ENCODE results near the gene MGAT5.

Gene MGAT5

DNA sequence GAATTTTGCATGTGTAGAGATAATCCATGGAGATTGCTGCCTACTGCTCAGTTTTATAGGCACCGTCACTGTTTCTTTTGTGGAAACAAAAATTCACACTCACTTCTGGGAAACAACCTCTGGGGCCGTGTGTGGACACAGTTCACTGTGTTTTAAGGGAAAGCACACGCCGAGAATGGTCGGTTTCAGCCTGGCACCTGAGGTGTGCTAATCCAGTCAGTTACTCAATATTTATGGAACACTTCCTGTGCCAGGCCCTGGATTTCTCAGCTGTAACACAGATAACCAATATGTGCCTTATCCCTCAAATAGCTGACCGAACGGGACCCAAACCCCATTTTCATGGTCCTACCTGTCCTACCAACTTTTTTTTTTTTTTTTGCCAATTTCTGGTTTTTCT, 179.6 kb downstream of the MGAT5 start:
- DNase-seq = no peak

DNA sequence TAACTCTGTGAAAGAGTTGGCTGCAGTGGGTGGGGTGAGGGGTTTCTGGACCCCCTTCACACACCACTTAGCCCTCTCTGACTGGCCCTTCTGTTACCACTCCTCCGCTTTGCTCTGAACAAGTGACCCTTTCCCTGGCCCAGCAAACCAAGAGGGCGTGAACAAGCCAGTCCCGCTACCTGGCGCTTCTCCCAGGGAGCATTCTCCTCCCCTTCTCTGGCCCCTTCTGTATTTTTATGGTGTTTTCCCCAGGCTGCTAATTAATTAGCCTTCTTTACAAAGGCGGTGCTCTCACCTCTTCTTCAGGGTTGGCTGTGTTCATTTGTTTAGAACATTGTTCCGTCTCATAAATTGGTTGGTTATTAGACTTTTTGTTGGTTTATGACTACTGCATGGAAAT, 180.1 kb downstream of the MGAT5 start:
- no peak for DNase-seq

DNA sequence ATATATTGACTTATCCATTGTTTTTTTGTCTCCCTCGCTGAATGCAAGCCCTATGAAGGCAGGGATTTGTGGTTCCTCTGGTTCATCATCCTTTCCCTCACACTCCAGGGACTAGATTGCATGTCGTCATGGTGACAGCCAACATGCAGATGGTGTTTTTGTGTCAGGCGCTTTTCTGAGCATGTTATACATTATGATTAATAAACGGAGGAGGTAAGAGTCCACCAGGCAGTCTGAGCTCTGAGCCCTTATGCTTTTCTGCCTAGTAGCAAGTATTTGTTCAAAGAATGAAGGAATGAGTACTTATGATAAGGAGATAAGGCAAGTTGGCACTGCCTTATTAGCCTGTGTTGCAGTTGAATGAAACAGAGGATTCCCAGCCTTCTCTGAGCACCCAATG, 181.6 kb downstream of the MGAT5 start:
- DNase-seq = no peak

DNA sequence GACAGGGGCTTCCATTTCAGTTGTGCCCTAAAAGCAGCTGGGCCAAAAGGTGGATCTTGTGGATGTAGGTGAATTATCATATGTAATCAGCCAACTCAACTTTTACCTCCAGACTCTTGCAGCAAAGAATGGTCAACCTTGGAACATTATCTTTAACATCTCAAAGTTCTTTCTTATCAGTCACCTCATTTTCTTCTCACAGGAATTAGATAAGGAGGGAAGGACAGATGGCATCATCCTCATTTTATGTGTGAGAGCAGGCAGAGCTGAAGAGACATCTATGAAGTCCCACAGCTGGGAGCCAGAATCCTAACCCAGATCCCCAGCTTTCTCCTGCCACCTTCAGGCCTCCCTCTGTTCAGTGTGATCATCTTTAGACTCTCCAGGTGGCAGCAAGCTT, 182.1 kb downstream of the MGAT5 start:
- no peak for DNase-seq

DNA sequence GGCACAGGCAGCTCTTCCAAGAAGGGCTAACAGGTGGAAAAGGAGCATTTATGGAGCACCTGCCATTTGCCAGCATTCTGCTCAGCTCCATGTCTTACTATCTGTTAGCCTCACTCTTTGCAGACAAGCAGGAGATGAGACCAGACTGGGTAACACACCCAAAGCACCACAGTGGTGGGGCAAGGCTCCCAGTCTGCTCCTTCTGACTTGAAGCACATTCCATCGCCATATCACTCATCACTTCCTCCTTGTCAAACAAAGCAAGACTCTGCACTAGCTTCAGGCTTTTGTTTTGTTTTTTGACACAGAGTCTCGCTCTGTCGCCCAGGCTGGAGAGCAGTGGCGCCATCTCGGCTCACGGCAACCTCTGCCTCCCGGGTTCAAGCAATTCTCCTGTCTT, 182.8 kb downstream of the MGAT5 start:
- no peak for DNase-seq

DNA sequence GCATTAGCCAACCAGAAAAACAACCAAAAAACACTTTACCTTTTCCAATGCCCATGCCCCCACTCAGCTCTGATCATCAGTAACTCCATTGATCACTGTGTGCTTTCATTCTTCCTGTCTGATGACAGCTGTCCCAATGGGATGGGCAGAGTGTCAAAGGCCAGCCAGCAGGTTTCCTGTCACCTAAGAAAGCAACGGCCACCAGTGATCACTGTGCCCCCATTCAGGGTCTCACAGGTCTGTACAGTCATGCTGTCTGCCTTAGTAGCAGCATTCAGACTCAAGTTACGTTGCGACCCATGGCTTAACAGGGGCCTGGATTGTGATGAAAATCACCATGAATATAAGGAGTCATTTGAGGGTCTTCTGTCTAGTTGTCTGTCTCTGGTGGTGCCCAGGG, 184.5 kb downstream of the MGAT5 start:
- DNase-seq = no peak

DNA sequence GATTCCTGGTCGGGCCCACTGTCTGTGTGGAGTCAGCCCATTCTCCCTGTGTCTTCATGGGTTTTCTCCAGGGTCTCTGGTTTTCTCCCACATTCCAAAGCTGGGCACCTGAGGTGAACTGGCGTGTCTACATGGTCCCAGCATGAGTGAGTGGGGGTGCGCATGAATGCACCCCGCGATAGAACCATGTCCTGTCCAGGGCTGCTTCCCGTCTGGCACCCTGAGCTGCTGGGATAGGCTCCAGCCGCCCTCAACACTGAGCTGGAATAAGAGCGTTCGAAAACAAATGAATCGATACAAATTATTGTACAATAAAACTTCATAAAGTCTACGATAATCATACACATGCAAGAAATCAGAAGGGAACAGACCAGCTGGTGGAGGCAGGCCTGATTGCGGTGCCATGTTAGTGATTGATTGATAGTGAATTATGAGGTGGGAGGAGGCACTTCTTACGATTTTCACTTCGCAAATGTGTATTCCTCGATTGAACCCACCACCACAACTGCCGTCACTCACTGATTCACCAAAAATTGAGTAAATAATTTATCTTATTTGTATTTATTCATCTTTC, 186.6 kb downstream of the MGAT5 start:
- DNase-seq = no peak

DNA sequence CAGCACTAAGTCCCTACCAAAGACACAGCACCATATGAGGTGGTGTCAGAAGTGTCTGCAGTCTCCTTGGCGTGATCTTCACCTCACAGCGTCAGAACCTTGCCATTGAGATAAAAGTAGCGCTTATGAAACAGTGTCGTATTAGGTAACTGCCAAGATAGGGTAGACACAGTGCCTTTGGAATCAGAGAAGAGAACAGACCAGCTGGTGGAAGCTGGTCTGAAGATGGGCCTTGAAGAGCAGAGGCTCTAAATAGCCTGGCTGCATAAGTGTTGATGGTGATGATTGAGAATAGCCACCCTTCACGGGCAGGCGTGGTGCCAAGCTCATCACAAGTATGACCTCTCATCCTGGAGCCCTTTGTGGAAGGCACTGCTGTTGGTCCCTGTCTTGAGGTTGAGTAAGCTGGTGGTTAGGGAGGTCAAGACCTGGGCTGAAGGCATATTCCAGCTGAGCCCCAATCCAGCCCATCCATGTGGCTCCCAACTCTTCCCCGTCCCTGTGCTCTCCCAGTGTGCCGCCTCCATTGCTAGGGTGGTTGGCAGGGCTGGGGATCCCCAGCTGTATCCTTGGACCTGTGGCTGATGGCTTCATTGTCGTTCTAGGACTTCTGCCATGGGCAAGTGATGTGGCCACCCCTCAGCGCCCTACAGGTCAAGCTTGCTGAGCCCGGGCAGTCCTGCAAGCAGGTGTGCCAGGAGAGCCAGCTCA, 187.4 kb downstream of the MGAT5 start:
- no peak for DNase-seq

DNA sequence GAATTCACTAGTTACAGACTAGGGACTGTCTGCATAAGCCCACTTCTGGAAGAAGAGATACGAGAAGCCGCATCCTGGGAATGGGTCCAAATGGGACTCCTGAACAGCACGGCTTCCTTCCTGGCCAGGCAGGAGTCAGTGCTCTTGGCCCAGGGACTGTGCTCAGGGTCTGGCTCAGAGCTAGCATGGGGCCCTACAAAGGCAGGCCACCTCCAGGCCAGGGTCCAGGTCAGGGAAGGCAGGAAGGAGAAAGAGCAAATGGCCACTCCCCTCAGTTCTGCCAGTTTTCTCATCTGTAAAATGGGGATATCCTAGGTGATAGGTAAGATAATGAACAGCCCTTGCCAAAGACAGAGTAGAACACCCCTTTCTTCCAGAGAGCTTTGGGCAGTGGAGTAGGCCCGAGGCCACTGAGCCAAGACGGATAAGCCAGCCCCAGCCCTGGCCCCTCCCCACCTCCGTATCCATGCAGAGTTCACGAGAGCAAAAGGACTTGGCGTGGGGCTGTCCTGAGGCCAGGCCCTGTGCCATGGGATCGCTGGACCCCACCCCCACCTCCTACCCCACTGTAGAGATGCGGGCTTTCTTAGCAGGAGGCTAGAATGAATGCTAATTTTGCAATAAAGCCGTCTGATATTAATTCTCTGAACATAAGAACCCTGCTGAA, 190.1 kb downstream of the MGAT5 start:
- no peak for DNase-seq

DNA sequence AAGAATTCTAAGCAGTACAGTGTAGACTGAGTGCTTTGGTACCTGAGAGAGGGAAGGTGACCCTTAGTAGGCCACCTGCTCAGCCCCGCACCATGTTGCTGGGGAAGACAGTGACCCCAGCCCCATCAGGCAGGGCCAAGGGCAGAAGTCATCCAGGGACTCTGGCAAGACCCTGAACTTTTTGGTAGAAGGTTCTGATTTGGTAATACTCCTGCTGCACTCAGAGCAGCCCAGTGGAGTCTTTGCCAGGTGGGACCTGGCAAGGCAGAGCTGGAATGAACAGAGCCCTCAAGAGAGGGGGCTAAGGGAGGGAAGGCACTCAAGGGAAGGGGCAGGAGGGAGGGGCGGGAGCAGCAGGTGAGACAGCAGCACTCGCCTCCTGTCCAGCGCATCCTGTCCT, 191.2 kb downstream of the MGAT5 start:
- DNase-seq = no peak

DNA sequence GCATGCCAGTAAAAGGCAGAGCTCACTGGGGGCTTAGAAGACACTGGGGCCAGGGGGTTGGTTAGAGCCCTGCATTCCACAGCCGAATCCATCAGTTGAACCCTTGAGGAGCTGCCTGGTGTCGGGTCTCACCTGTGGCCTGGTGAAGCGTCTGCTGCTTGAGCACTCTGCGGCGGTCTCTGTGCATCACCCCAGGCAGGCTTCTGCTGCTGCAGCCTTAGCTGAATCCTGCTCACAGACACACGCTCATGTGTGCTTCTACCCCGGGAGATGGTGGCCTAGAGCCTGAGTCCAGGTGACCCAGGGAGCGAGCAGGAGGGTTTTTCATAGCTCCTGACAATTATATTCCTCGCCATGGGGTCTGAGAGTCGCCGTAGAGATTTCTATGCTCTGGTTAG, 192.1 kb downstream of the MGAT5 start:
- no peak for DNase-seq

DNA sequence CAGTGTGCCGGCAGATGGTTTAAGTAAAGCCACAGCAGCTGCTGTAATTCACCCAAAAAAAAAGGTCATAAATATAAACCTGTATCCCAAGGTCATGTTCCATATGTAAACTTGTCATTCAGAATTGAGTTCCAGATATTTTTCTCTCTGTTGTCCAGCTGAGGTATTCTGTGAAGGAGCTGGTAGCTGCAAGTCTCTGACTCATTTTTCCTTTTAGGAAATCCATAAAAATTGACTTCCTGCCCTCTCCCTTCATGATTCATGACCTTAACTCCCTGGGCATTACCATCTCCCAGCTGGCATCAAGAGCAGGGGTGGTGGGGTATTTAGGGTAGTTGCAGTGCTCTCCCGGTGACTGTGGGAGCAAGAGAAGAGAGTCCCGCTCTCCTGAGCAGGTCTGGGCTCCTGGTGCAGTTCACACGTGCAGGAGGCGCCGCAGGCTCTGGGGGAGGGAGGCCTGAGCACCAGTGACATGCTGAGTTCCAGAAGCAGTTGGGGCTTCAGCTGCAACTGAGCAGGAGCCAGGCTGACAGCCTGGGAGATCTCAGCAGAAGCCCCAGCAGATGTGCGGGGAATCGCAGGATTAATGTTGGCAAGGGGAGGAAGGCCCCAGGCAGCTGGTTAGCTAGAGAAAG, 192.6 kb downstream of the MGAT5 start:
- DNase-seq = no peak

DNA sequence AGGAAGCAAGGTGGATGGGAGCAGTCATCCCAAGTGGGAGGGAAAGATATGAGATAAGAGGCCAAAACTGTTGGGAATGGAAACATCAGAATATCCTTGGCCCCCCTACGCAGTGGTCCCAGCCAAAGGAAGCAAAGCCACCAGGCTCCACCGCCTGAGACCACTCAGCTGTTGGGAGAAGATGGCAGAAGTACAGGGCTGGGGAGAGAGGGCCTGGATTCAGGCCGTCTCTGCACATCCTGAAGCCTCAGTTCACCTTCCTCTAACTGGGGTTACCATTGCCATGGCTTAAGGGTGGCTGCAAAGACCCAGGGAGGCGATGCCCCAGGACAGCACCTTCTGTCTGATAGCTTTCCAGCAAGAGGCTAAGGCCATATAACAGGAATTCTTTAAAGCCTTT, 193.8 kb downstream of the MGAT5 start:
- no peak for DNase-seq

DNA sequence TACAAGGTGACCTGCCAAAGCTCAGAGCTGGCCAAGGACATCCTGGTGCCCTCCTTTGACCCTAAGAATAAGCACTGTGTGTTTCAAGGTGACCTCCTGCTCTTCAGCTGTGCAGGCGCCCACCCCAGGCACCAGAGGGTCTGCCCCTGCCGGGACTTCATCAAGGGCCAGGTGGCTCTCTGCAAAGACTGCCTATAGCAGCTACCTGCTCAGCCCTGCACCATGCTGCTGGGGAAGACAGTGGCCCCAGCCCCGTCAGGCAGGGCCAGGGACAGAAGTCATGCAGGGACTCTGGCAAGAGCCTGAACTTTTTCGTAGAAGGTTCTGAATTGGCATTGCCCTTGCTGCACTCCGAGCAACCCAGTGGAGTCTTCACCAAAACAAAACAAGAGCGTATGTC, 194.8 kb downstream of the MGAT5 start:
- no peak for DNase-seq

DNA sequence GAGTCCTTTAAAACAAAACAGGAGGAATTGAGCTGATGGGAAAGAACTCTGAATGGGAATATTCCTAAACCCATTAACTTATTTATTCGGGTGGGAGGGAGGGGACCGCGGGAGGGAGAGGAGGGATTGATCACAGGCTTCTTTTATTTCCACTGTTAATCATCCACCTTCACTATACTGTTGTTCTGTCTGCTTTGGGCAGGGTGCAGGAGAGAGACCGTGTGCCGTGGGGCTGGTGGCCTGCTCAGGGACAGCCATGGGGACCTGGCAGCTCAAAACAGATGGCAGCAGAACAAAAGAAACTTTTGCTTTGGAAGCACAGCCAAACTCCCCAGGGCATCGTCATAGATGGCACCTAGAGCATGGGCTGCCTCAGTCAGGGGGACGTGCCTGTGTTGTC, 195.3 kb downstream of the MGAT5 start:
- DNase-seq = no peak

DNA sequence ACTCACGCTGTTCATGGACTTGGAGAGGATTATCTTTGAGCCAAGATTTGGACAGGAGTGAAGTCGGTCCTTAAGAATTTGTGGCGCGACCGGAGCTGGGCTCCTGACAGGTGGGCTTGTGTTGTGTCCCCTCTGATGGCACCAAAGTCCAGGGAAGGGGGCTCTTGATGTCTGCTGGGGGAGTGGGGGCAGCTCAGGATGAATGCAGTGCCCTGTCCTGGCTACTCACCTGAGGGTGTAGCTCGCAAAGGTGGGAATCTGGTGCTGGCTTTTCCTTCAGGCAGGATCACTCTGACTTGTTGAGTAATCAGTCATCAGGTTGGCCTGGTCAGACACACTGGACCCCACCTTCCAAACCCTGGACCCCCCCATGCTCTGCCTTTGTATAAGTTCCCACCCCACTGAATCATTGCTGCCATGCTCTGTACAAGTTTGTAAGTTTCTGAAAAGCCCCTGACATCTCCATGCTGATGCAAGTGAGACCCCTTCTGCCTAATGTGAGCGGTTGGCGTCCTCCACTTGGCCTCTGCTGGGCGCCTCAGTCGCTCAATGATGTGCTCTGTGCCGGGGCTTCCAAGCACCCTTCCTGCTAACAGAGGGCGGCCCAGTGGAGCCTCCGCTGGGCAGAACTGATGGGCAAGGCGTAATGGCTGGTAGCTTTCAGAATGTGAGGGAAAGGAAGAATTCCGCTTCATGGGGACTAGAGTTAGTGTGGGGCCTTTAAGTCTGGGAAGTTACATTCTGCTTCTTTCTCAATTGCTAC, 196.1 kb downstream of the MGAT5 start:
- DNase-seq = no peak

DNA sequence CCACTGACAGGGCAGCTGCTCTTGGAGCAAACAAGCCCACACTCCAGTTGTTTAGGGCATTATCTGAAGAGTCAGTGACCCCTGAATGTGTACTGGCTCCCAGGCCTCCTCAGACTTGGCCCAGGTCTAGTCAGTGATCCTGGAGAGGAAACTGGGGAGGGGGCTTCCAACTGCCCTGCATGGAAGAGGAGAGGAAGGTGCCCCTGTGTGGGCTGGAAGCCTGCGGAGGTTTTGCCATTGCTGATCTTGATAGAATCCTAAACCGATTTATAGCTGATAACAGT, 197.4 kb downstream of the MGAT5 start:
- no peak for DNase-seq

DNA sequence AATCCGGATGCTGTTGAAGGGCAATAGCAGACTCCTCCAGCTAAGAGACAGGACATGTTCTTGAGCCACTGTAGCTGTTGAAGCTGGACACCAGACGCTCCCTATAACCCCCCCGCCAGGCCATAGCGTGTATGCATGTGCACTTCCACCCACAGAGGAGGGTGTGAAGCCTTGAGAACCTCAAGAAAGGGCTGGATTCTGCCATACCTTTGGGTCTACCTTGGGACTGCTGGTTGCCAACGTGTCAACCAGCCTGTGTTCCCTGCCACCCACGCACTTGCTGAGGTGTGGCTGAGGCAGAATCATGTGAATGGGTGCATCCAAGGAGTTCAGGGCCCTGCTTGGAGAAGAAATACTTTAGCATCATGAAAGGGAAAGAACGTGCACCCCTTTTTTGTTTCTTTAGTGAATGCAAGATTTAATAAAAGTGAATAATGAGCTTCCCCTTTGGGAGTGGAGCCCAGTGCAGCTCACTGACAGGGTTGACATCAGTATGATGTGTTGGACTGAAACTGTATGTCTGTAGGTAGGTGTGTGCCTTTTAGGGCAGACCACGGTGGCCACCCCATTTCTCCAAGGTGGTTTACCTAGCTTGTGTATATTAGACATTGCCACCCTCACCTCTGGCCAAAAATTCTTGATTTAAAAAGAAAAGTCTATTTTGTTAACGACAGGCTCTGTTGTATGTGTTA, 198.3 kb downstream of the MGAT5 start:
- no peak for DNase-seq

DNA sequence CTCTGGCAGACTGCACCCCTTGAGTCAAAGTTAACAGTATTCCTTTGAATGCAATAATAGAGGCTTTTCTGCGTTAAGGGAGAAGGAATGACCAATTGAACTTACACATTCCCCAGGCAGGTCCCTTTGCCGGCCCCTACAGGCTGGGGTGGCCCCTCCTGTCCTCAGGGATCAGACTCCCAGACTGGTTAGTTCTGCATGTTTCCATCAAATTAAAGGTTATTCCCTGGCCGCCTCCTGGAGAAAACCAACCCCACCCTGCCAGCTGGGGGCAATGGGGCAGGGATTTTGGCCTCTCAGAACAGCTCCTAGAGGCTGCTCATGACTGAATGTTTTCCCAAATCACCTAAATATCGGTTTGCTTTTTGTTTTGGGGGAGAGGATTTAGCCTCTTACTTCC, 199.6 kb downstream of the MGAT5 start:
- no peak for DNase-seq

DNA sequence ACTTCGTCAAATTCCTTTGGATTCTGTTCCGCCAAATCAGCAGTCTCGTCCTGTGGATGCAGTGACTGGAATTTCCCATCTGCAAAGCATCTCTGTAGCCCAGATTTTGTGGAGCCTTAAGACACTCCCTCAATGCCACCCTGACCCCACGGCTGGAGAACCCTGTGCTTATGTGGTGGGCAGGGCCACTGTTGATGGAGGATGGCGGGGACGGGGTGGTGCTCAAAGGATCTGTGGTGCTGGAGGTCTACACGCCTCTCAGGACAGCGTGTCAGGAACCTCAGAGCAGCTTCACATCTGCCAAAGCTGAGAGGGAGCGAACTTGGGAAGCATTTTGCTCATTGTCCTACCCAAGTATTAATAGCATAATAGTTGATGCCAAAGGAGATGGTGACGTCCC, 200.1 kb downstream of the MGAT5 start:
- DNase-seq = no peak

DNA sequence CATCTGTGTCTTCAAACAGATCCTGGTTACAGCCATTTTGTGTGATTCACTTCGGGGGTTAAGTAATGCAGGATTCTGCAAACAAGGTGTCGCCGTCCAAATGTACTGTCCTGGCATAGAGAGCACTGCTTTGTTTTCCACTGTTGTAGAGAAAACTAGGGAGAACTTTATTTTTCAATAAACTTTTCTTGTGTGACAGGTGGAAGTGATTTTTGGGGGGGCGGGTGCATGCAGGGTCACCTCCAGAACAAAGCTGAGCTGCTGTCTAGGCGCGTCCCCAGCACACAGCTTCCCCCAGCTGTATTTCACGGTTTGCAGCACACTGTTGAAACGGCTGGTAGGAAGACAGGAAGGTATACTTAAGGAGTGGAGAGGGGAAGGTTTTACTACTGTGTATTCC, 200.6 kb downstream of the MGAT5 start:
- DNase-seq = no peak

DNA sequence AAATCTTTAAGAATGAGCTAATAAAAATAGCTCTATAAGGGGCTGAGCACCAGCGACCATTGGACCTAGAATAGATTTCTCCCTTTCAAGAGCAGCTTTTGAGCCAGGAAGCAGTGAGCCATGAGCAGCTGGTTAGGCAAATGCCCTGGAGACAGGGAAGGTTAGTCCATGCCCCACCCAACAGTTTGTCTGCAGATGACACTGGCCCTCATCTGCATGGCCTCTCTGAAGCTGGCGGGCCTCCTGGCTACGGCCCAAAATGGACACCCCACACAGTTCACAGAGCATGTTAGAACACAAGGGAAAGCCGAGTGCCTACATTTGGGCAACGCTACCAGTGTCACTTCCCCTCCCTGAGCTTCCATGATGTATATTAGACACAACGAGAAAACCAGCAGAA, 201.1 kb downstream of the MGAT5 start:
- DNase-seq = no peak

DNA sequence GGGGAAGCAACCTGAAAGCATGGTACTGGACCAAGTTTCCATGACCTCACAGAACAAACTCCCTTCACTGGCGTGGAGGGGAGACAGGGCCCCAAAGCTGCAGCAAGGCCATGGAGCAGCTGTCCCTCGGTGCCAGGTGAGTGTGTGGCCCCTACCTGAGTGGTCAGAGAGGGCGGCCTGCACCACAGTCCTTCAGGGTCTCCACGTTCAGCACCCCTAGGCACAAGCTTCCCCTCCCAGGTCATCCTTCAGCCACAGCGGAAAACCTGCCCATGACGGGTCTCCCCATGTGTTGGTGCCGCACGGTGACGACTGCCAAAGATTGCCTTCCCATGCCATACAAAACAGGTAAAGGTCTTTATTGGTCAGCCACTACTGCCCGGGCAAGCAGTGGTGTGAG, 201.6 kb downstream of the MGAT5 start:
- no peak for DNase-seq
